ENCODE results near the gene STAT5B. TPM values are rescaled to one million over a fixed set of nuclear protein-coding genes. Genes with fewer than 3 reads are reported as not detected.

STAT5B gene
- total RNA-seq, 1 experiment from 2014 or later, result 102 TPM

GRCh38 chr17:42155614-42156045 lies 120.6 kb downstream of the STAT5B start:
- H3K27ac ChIP-seq (ENCODE audit: low read length), result peak overlapping the region; percentile 65
- ATAC-seq, result no peak; the same call in 1 of the 2 replicates
- in situ Hi-C loops (cut with HindIII; ENCODE audit: low pct_unique_long_range_greater_than_20kb, low sequenced_read_pairs), result no loop called here
- ChIA-PET POLR2A (no interaction called here), CTCF (no interaction called here)
- H3K9me3 ChIP-seq (ENCODE audit: control insufficient read depth, insufficient read depth, low read depth, low read length), result no peaks in the 10 kb centered on the region
- no peak for DNase-seq (ENCODE audit: low read depth, low spot score)
- H3K4me1 ChIP-seq (ENCODE audit: control insufficient read depth, insufficient read depth, low read length), result no peaks in the 10 kb centered on the region
- no peaks in the 10 kb centered on the region for H3K27me3 ChIP-seq (ENCODE audit: control insufficient read depth, insufficient read depth, low read length)
- intact Hi-C loops (cut with micrococcal nuclease; ENCODE audit: unreplicated experiment), result no loop called here
- BruUV-seq (replicated peaks), result no TSS peak
- H3K4me3 ChIP-seq (ENCODE audit: low read depth in 2 of 2, low read length in 2 of 2), result peak overlapping the region; percentile 62 to 98
- no peak for TF ChIP-seq TCF7L2 (IDR thresholded peaks at IDR 0.05; ENCODE audit: low read depth, low read length)
- no peak for TF ChIP-seq POLR2AphosphoS5 (IDR thresholded peaks at IDR 0.05; ENCODE audit: low read depth, low read length)
- H3K36me3 ChIP-seq (ENCODE audit: control insufficient read depth, insufficient read depth, low read length), result no peaks in the 10 kb centered on the region; the same call in 1 of the 2 replicates

- ChIA-PET POLR2A (interaction anchor here (0.5 kb wide), 1 partner anchor 10 kb away, joined by 3 read pairs; no protein-coding TSS in a partner anchor), CTCF (interaction anchor here (0.6 kb wide), 1 partner anchor 68 kb away, joined by 4 read pairs; no protein-coding TSS in a partner anchor)
- TF ChIP-seq SIN3A (IDR thresholded peaks at IDR 0.05; ENCODE audit: borderline replicate concordance, insufficient read depth, low read depth, low read length), result no peak
- Histone ChIP-seq H3K4me3 (ENCODE audit: low read depth in 2 of 2, low read length in 2 of 2) (peak overlapping the region; percentile 98 to 99), H3K36me3 (ENCODE audit: control insufficient read depth, insufficient read depth, low read length) (no peaks in the 10 kb centered on the region; the same call in 1 of the 2 replicates), H3K9me3 (ENCODE audit: control insufficient read depth, insufficient read depth, low read depth, low read length) (no peaks in the 10 kb centered on the region), H3K27me3 (ENCODE audit: control insufficient read depth, insufficient read depth, low read length) (no peaks in the 10 kb centered on the region), H3K4me1 (ENCODE audit: control insufficient read depth, insufficient read depth, low read length) (no peaks in the 10 kb centered on the region), H3K27ac (ENCODE audit: low read length) (peak overlapping the region; percentile 92)
- ATAC-seq, result peak; percentile 10; the same call in 1 of the 2 replicates
- DNase-seq (ENCODE audit: low read depth, low spot score), result no peak
- TSS peak; percentile 66 for BruUV-seq (replicated peaks)
- in situ Hi-C loops (cut with HindIII; ENCODE audit: low pct_unique_long_range_greater_than_20kb, low sequenced_read_pairs), result no loop called here
- intact Hi-C loops (cut with micrococcal nuclease; ENCODE audit: unreplicated experiment), result no loop called here
Observed at GRCh38 chr17:42153919-42154742, 122.1 kb downstream of the STAT5B start.

Other genes with a start within 250 kb of the STAT5B start
- 0.74 TPM for gene C17orf113, start 225.8 kb downstream of the STAT5B start, total RNA-seq (2021; ENCODE audit: unreplicated experiment)
- 0.21 TPM for gene ZNF385C, start 177.9 kb downstream of the STAT5B start, total RNA-seq (2021; ENCODE audit: unreplicated experiment)
- gene DHX58, start 163.7 kb downstream of the STAT5B start, total RNA-seq (2021; ENCODE audit: unreplicated experiment), result 9.7 TPM
- gene KAT2A, start 155.0 kb downstream of the STAT5B start, total RNA-seq (2021; ENCODE audit: unreplicated experiment), result 67.0 TPM
- not detected for gene HSPB9, start 153.6 kb downstream of the STAT5B start, total RNA-seq (2021; ENCODE audit: unreplicated experiment)
- gene RAB5C, start 121.4 kb downstream of the STAT5B start, total RNA-seq (2021; ENCODE audit: unreplicated experiment), result 141 TPM
- 1.5 TPM for gene KCNH4, start 95.2 kb downstream of the STAT5B start, total RNA-seq (2021; ENCODE audit: unreplicated experiment)
- gene HCRT, start 90.9 kb downstream of the STAT5B start, total RNA-seq (2021; ENCODE audit: unreplicated experiment), result not detected
- gene GHDC, start 81.9 kb downstream of the STAT5B start, total RNA-seq (2021; ENCODE audit: unreplicated experiment), result 21.8 TPM
- 26.7 TPM for gene STAT5A, start 12.1 kb upstream of the STAT5B start, total RNA-seq (2021; ENCODE audit: unreplicated experiment)
- 287 TPM for gene STAT3, start 112.1 kb upstream of the STAT5B start, total RNA-seq (2021; ENCODE audit: unreplicated experiment)
- 315 TPM for gene CAVIN1, start 146.9 kb upstream of the STAT5B start, total RNA-seq (2021; ENCODE audit: unreplicated experiment)
- 53.4 TPM for gene ATP6V0A1, start 182.5 kb upstream of the STAT5B start, total RNA-seq (2021; ENCODE audit: unreplicated experiment)